K562 (cell line): Measurements from ENCODE around the gene QRFP. TPM values are rescaled to one million over a fixed set of nuclear protein-coding genes. Genes with fewer than 3 reads are reported as not detected.

ENCODE experiments used
- ATAC-seq: fragments of 200-7000 bp; cut with Tn5 transposase; 3 replicates; pipeline ENCODE4 v1.9.1; 2020; ENCODE audit warnings: moderate library complexity
- BruUV-seq: library from RNA; stranded (reverse); fragments of 400-500 nt; replicated peaks from 2 replicates; lab custom pipeline; 2021; lab: Mats Ljungman, UMichigan
- CTCF ChIA-PET: fragments of 300-600 bp; formaldehyde crosslinking; extraction: SDS; loops from one replicate; lab custom pipeline; 2021; ENCODE audit warnings: low intra/inter-chr PET ratio; lab: Yijun Ruan, JAX
- POLR2A ChIA-PET: fragments of 300-600, 350-650 bp; sonication (Branson Sonifier 250); formaldehyde crosslinking; extraction: SDS; loops from one replicate; lab custom pipeline; 2021; ENCODE audit warnings: antibody characterized with exemption, inconsistent platforms; lab: Yijun Ruan, JAX
- DNase-seq, 4 experiments: peaks; one replicate each; pipeline versions ENCODE4 v3.0.0 to v3.0.0-alpha.2; 2011 to 2018; ENCODE audit warnings: low spot score in 3 of 4, mixed read lengths in 3 of 4; ENCODE audit errors: extremely low read depth in 1 of 4
- FAIRE-seq: peaks from 2 replicates; lab custom pipeline; 2011; peaks lifted over from hg19 to GRCh38; lab: Jason Lieb, UNC
- H2AFZ ChIP-seq: 2 replicates; pipeline ENCODE4 v1.6.0; 2011; ENCODE audit warnings: low read depth, low read length, control low read depth, inconsistent platforms
- H3K27ac ChIP-seq: fragments of 200-600 bp; 3 replicates; pipeline ENCODE4 v1.8.0; 2011; ENCODE audit warnings: low read depth, mild to moderate bottlenecking, control low read depth, inconsistent platforms, low read length, moderate library complexity, mixed read lengths; ENCODE audit errors: extremely low read depth
- H3K27me3 ChIP-seq, 2 experiments: fragments of 300-600 bp in 1 of 2; 2 replicates in 1 of 2; 3 replicates in 1 of 2; pipeline versions ENCODE4 v1.6.0 to v1.8.0; 2011; ENCODE audit warnings: inconsistent platforms in 2 of 2, low read length in 2 of 2, mild to moderate bottlenecking in 1 of 2, mixed read lengths in 1 of 2, moderate library complexity in 1 of 2; ENCODE audit not compliant: control insufficient read depth in 2 of 2, insufficient read depth in 2 of 2
- H3K36me3 ChIP-seq: fragments of 300-600 bp; 3 replicates; pipeline ENCODE4 v1.8.0; 2011; ENCODE audit warnings: mild to moderate bottlenecking, low read length, inconsistent platforms; ENCODE audit not compliant: control insufficient read depth, insufficient read depth
- H3K4me1 ChIP-seq, 2 experiments: fragments of 200-600 bp in 1 of 2; replicated peaks in 1 of 2; 2 replicates in 1 of 2; 3 replicates in 1 of 2; pipeline versions ENCODE4 v1.5.1 to v1.8.0; 2011; ENCODE audit warnings: inconsistent platforms in 2 of 2, low read length in 2 of 2, mild to moderate bottlenecking in 1 of 2, mixed read lengths in 1 of 2, moderate library complexity in 1 of 2; ENCODE audit not compliant: control insufficient read depth in 2 of 2, insufficient read depth in 2 of 2
- H3K4me2 ChIP-seq: 2 replicates; pipeline ENCODE4 v1.6.1; 2011; ENCODE audit warnings: low read length, control low read depth, inconsistent platforms, mixed read lengths; ENCODE audit not compliant: insufficient read depth
- H3K4me3 ChIP-seq: fragments of 200-600 bp; sonication (generic), shearing (Covaris generic); 2 replicates; pipeline ENCODE4 v1.5.1; 2016; ENCODE audit warnings: control low read depth, inconsistent platforms
- H3K79me2 ChIP-seq: fragments of 200-600 bp; 3 replicates; pipeline ENCODE4 v1.8.0; 2011; ENCODE audit warnings: low read length, inconsistent platforms; ENCODE audit not compliant: control insufficient read depth, insufficient read depth
- H3K9ac ChIP-seq, 2 experiments: 2 replicates each; pipeline versions ENCODE4 v1.6.0 to v1.6.1; 2011; ENCODE audit warnings: low read depth in 2 of 2, low read length in 2 of 2, control low read depth in 1 of 2, inconsistent platforms in 1 of 2, mild to moderate bottlenecking in 1 of 2, mixed read lengths in 1 of 2; ENCODE audit not compliant: insufficient read depth in 1 of 2
- H3K9me1 ChIP-seq: one replicate; pipeline ENCODE4 v1.6.0; 2011; ENCODE audit warnings: inconsistent platforms, mild to moderate bottlenecking, low read length, moderate library complexity; ENCODE audit not compliant: control insufficient read depth, insufficient read depth
- H3K9me3 ChIP-seq: replicated peaks from 2 replicates; pipeline ENCODE4 v1.5.1; 2011; ENCODE audit warnings: low read depth, low read length, inconsistent platforms; ENCODE audit not compliant: control insufficient read depth, insufficient read depth
- H4K20me1 ChIP-seq: replicated peaks from 2 replicates; pipeline ENCODE4 v1.6.1; 2011; ENCODE audit warnings: low read length, inconsistent platforms, mixed read lengths; ENCODE audit not compliant: control insufficient read depth, insufficient read depth
- GTF2B ChIP-seq: IDR thresholded peaks from 2 replicates; pipeline ENCODE4 v1.6.1; 2011; ENCODE audit not compliant: insufficient read length; ENCODE audit errors: extremely low read depth
- HDGF ChIP-seq: fragments of 450-650 bp; IDR thresholded peaks from 2 replicates; pipeline ENCODE4 v1.6.1; 2016
- TCF15 ChIP-seq: fragments of 250-450 bp; sonication (Bioruptor Pico); IDR thresholded peaks from 2 replicates; pipeline ENCODE4 v1.8.0; 2022; ENCODE audit warnings: moderate library complexity, mild to moderate bottlenecking, inconsistent platforms
- TFE3 ChIP-seq: fragments of 450-650 bp; formaldehyde crosslinking; IDR thresholded peaks from 2 replicates; pipeline ENCODE4 v1.4.0; 2020; ENCODE audit warnings: mild to moderate bottlenecking, mixed read lengths
- THRB ChIP-seq: fragments of 450-650 bp; formaldehyde crosslinking; conservative IDR thresholded peaks from 2 replicates; pipeline ENCODE4 v1.4.0; 2022; ENCODE audit warnings: mild to moderate bottlenecking, missing genetic modification characterization
- ZKSCAN3 ChIP-seq: fragments of 250-450 bp; sonication (Bioruptor Pico); IDR thresholded peaks from 2 replicates; pipeline ENCODE4 v1.4.0; 2020
- ZNF324 ChIP-seq: fragments of 250-450 bp; sonication (Bioruptor Pico); IDR thresholded peaks from 2 replicates; pipeline ENCODE4 v1.4.0; 2020; ENCODE audit warnings: mild to moderate bottlenecking
- WGBS: fragments of 100-300 bp; shearing (Covaris generic); methylation state at CpG from one replicate; pipeline ENCODE4 v1.1.6; 2016; ENCODE audit warnings: low coverage, mixed read lengths; ENCODE audit not compliant: insufficient coverage; ENCODE audit errors: missing lambda C conversion rate; 5-methylcytosine and 5-hydroxymethylcytosine counted together
- in situ Hi-C: fragments of 300-500 bp; cut with MboI; formaldehyde crosslinking; loops from 4 replicates; pipeline ENCODE4 v1.15.0; 2018; ENCODE audit warnings: inconsistent platforms, mixed read lengths
- intact Hi-C: fragments of 100-400 bp; cut with micrococcal nuclease; formaldehyde crosslinking; loops from 2 replicates; pipeline ENCODE4 v1.14.2; 2022
- polyA plus RNA-seq, 8 experiments: library from polyadenylated mRNA; depleted of rRNA in 4 of 8; stranded (reverse) in 5 of 8; unstranded in 3 of 8; fragments of >200 nt; fragmentation: Nextera tagmentation in 2 of 8; fragmentation: Illumina TruSeq in 1 of 8; extraction: Ambion mirVana in 2 of 8; extraction: Trizol in 1 of 8; gene quantifications; 2 replicates each; pipeline versions ENCODE4 v1.2.1 to v1.2.3, GENCODE V29; 2011 to 2014; ENCODE audit warnings: inconsistent platforms in 1 of 8, missing spikeins in 1 of 8
- total RNA-seq, 7 experiments: library from RNA; depleted of rRNA in 6 of 7; stranded (reverse); fragments of >200 nt in 6 of 7; fragmentation: Illumina TruSeq in 2 of 7; extraction: Trizol in 2 of 7; gene quantifications; 2 replicates each; pipeline versions ENCODE4 v1.2.1 to v1.2.3, GENCODE V29; 2011 to 2021; ENCODE audit warnings: low replicate concordance in 1 of 7
- TF ChIP-seq, protein P1 (sequence below), 2 experiments: fragments of 450-650 bp in 1 of 2; sonication (generic) in 1 of 2; formaldehyde crosslinking in 1 of 2; IDR thresholded peaks; 2 replicates each; pipeline versions ENCODE4 v1.7.1 to v1.9.0; 2016 to 2022; ENCODE audit warnings: inconsistent platforms in 1 of 2, mild to moderate bottlenecking in 1 of 2, missing genetic modification reagents in 1 of 2

Gene QRFP
- total and polyA plus RNA-seq, 9 of the 15 experiments (the other 6 are each of a cell fraction or from before 2014, with no cell fraction given) = not detected

DNA sequence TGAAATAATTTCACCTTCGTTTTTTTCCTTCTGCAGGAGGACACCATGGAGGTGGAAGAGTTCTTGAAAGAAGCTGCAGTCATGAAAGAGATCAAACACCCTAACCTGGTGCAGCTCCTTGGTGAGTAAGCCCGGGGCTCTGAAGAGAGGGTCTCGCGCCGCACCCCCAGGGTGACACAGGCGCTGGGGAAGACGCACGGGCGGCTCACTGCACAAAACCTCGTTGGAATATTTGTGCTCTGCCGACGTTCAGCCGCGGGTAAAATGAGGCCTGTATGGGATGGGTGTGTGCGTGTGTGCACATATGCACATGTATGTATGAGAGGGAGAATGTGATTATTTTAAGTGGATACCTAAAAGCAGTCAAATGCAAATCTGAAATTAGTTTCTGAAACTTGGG lies 24.5 kb downstream of the QRFP start:
- H3K4me2 ChIP-seq = no peak overlapping the region
- peaks cover 59% of the 10 kb centered on the region for H3K36me3 ChIP-seq
- no peaks in the 10 kb centered on the region for H3K79me2 ChIP-seq
- TF ChIP-seq ZKSCAN3 (CRISPR knock-in tag) (no peak), TCF15 (CRISPR knock-in tag) (no peak), ZNF324 (CRISPR knock-in tag) (no peak), TFE3 (CRISPR knock-in tag) (no peak), GTF2B (no peak), THRB (CRISPR knock-in tag) (no peak), HDGF (no peak)
- TF ChIP-seq, protein P1, sequence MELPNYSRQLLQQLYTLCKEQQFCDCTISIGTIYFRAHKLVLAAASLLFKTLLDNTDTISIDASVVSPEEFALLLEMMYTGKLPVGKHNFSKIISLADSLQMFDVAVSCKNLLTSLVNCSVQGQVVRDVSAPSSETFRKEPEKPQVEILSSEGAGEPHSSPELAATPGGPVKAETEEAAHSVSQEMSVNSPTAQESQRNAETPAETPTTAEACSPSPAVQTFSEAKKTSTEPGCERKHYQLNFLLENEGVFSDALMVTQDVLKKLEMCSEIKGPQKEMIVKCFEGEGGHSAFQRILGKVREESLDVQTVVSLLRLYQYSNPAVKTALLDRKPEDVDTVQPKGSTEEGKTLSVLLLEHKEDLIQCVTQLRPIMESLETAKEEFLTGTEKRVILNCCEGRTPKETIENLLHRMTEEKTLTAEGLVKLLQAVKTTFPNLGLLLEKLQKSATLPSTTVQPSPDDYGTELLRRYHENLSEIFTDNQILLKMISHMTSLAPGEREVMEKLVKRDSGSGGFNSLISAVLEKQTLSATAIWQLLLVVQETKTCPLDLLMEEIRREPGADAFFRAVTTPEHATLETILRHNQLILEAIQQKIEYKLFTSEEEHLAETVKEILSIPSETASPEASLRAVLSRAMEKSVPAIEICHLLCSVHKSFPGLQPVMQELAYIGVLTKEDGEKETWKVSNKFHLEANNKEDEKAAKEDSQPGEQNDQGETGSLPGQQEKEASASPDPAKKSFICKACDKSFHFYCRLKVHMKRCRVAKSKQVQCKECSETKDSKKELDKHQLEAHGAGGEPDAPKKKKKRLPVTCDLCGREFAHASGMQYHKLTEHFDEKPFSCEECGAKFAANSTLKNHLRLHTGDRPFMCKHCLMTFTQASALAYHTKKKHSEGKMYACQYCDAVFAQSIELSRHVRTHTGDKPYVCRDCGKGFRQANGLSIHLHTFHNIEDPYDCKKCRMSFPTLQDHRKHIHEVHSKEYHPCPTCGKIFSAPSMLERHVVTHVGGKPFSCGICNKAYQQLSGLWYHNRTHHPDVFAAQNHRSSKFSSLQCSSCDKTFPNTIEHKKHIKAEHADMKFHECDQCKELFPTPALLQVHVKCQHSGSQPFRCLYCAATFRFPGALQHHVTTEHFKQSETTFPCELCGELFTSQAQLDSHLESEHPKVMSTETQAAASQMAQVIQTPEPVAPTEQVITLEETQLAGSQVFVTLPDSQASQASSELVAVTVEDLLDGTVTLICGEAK (IDR thresholded peaks at IDR 0.05) = no peak
- TF ChIP-seq, protein P1 (CRISPR knock-in tag; IDR thresholded peaks at IDR 0.05) = no peak

More for the DNA sequence above, 24.5 kb downstream of the QRFP start:
- BruUV-seq = no TSS peak
- 85% methylated on average over 15 of the region's 15 CpGs for WGBS
- Histone ChIP-seq H3K4me1 (no peaks in the 10 kb centered on the region), H3K27me3 (no peaks in the 10 kb centered on the region), H3K9ac (no peak overlapping the region), H3K9me3 (no peaks in the 10 kb centered on the region), H4K20me1 (peaks cover 40% of the 10 kb centered on the region), H3K4me3 (no peak overlapping the region), H3K9me1 (peaks cover 3% of the 10 kb centered on the region), H3K27ac (no peak overlapping the region), H2AFZ (no peak overlapping the region)
- ATAC-seq (no peak), FAIRE-seq (no peak), DNase-seq (peak in 2 of 4 experiments; percentile 53 to 58)
- intact Hi-C loops = no loop called here
- in situ Hi-C loops = loop anchor here (5.0 kb wide), 1 partner anchor 125 kb away; no protein-coding TSS in a partner anchor
- ChIA-PET CTCF (interaction anchor here (0.9 to 13.1 kb wide), 3 partner anchors 24 to 175 kb away, joined by 3 to 201 read pairs (median 6); no protein-coding TSS in a partner anchor), POLR2A (interaction anchor here (0.8 to 15.4 kb wide), 13 partner anchors 13 to 222 kb away, joined by 3 to 220 read pairs (median 4); partner anchors contain the start of genes LAMC3 and QRFP)
